SU-DHL-6 (cell line): ENCODE measurements around the gene PMF1.
"Not testable (repeated sequence)": the region's sequence is repeated elsewhere in the genome, so short reads cannot be mapped to it uniquely, and the experiment has no call there.

Experiments
- H2AFZ ChIP-seq: fragments of 200-600 bp; sonication (generic); 2 replicates; pipeline ENCODE4 v1.6.1; 2014; ENCODE audit warnings: low read depth, mild to moderate bottlenecking, moderate library complexity, mixed read lengths, antibody characterized with exemption, low read length; ENCODE audit not compliant: severe bottlenecking
- H3F3A ChIP-seq: fragments of 200-600 bp; shearing (Covaris generic); 2 replicates; pipeline ENCODE4 v1.6.0; 2016; ENCODE audit warnings: antibody characterized with exemption, mild to moderate bottlenecking; ENCODE audit not compliant: insufficient read depth
- H3K27ac ChIP-seq: fragments of 200-600 bp; sonication (generic); 2 replicates; pipeline ENCODE4 v1.5.1; 2016; ENCODE audit warnings: low read depth, mild to moderate bottlenecking, low read length, moderate library complexity, mixed read lengths
- H3K27me3 ChIP-seq: fragments of 200-600 bp; sonication (generic), shearing (Covaris generic); 2 replicates; pipeline ENCODE4 v1.6.0; 2014; ENCODE audit warnings: mild to moderate bottlenecking, low read length
- H3K36me3 ChIP-seq: fragments of 200-600 bp; sonication (generic); 2 replicates; pipeline ENCODE4 v1.6.1; 2014; ENCODE audit warnings: mild to moderate bottlenecking, low read length, mixed read lengths
- H3K4me2 ChIP-seq: fragments of 300-600, 200-600 bp; shearing (Covaris generic), sonication (generic); 2 replicates; pipeline ENCODE4 v1.6.0; 2014; ENCODE audit warnings: low read length, low read depth, mild to moderate bottlenecking; ENCODE audit not compliant: poor library complexity, severe bottlenecking
- H3K4me3 ChIP-seq: fragments of 200-600 bp; sonication (generic); 2 replicates; pipeline ENCODE4 v1.5.1; 2014; ENCODE audit warnings: antibody characterized with exemption, low read length, mild to moderate bottlenecking, mixed read lengths; ENCODE audit not compliant: insufficient read depth, poor library complexity, severe bottlenecking
- H3K79me2 ChIP-seq: fragments of 200-600 bp; sonication (generic); 2 replicates; pipeline ENCODE4 v1.6.1; 2014; ENCODE audit warnings: mild to moderate bottlenecking, low read length, moderate library complexity; ENCODE audit not compliant: insufficient read depth
- H3K9ac ChIP-seq: fragments of 200-600 bp; sonication (generic); 2 replicates; pipeline ENCODE4 v1.7.0; 2014; ENCODE audit warnings: mild to moderate bottlenecking, low read length
- H3K9me2 ChIP-seq: fragments of 200-600 bp; sonication (generic); replicated peaks from 2 replicates; pipeline ENCODE4 v1.6.1; 2014; ENCODE audit warnings: low read length; ENCODE audit not compliant: insufficient read depth
- H3K9me3 ChIP-seq: fragments of 200-600 bp; sonication (generic); 2 replicates; pipeline ENCODE4 v1.6.1; 2014; ENCODE audit warnings: low read length, mixed read lengths; ENCODE audit not compliant: insufficient read depth
- H4K20me1 ChIP-seq: fragments of 200-600 bp; sonication (generic); 2 replicates; pipeline ENCODE4 v1.6.1; 2014; ENCODE audit warnings: low read depth, mild to moderate bottlenecking, antibody characterized with exemption, low read length, moderate library complexity, mixed read lengths
- CTCF ChIP-seq: fragments of 200-600 bp; sonication (generic); IDR thresholded peaks from one replicate; pipeline ENCODE4 v1.5.1; 2017; ENCODE audit warnings: antibody characterized with exemption, mild to moderate bottlenecking, low read length, moderate library complexity; ENCODE audit not compliant: insufficient read depth, poor library complexity, severe bottlenecking
- EZH2phosphoT487 ChIP-seq: fragments of 200-600 bp; sonication (generic), shearing (Covaris generic); conservative IDR thresholded peaks from 2 replicates; pipeline ENCODE4 v1.6.1; 2018; ENCODE audit warnings: mild to moderate bottlenecking, antibody characterized with exemption, low read length, moderate library complexity, mixed read lengths

The PMF1 gene

GRCh38 chr1:156213644-156213966, 798 bp downstream of the PMF1 start:
- Histone ChIP-seq H2AFZ (peak overlapping the region; percentile 22), H3K4me3 (peak overlapping the region; percentile 93), H3K79me2 (peaks cover 28% of the 10 kb centered on the region), H3K9me3 (no peaks in the 10 kb centered on the region), H4K20me1 (no peaks in the 10 kb centered on the region), H3K9me2 (no peaks in the 10 kb centered on the region), H3K27ac (peak overlapping the region; percentile 81), H3K9ac (peak overlapping the region; percentile 78), H3K4me2 (peak overlapping the region; percentile 84), H3F3A (no peaks in the 10 kb centered on the region; the same call in 1 of the 2 replicates), H3K36me3 (no peaks in the 10 kb centered on the region), H3K27me3 (no peaks in the 10 kb centered on the region)
- TF ChIP-seq EZH2phosphoT487 (no peak), CTCF (no peak)

- Histone ChIP-seq H3K4me3 (peak overlapping the region; percentile 93), H3F3A (no peaks in the 10 kb centered on the region; the same call in 1 of the 2 replicates), H3K27me3 (no peaks in the 10 kb centered on the region), H3K79me2 (peaks cover 30% of the 10 kb centered on the region), H3K9me3 (no peaks in the 10 kb centered on the region), H3K36me3 (no peaks in the 10 kb centered on the region), H3K4me2 (peak overlapping the region; percentile 84), H4K20me1 (no peaks in the 10 kb centered on the region), H2AFZ (no peak overlapping the region), H3K27ac (no peak overlapping the region; the same call in 1 of the 2 replicates), H3K9me2 (no peaks in the 10 kb centered on the region), H3K9ac (peak overlapping the region; percentile 78)
- TF ChIP-seq CTCF, result no peak
- no peak for TF ChIP-seq EZH2phosphoT487
Measured at GRCh38 chr1:156214024-156214748, 1.4 kb downstream of the PMF1 start.

GRCh38 chr1:156216361-156217086, 3.7 kb downstream of the PMF1 start:
- not testable (repeated sequence) for H3K27ac ChIP-seq, H3K4me3 ChIP-seq, H3K27me3 ChIP-seq, H4K20me1 ChIP-seq, H3F3A ChIP-seq, H3K9me2 ChIP-seq, H2AFZ ChIP-seq, H3K36me3 ChIP-seq, H3K4me2 ChIP-seq, H3K9ac ChIP-seq, H3K9me3 ChIP-seq
- peaks cover 35% of the 10 kb centered on the region for H3K79me2 ChIP-seq

GRCh38 chr1:156217871-156218270, 5.1 kb downstream of the PMF1 start:
- Histone ChIP-seq H3K4me3 (no peak overlapping the region), H4K20me1 (no peaks in the 10 kb centered on the region), H3K36me3 (no peaks in the 10 kb centered on the region), H3K9me3 (no peaks in the 10 kb centered on the region), H3K9me2 (no peaks in the 10 kb centered on the region), H2AFZ (no peak overlapping the region), H3K27me3 (no peaks in the 10 kb centered on the region), H3K4me2 (no peak overlapping the region), H3K27ac (no peak overlapping the region), H3F3A (no peaks in the 10 kb centered on the region; the same call in 1 of the 2 replicates), H3K9ac (no peak overlapping the region), H3K79me2 (peaks cover 35% of the 10 kb centered on the region)
- no peak for TF ChIP-seq CTCF
- no peak for TF ChIP-seq EZH2phosphoT487
